GM21360 (cell line): ENCODE data around the gene SMYD3.

Experiments used
- ATAC-seq: cut with Tn5 transposase; IDR thresholded peaks from one replicate; pipeline ENCODE4 v1.9.1; 2021; ENCODE audit warnings: mild to moderate bottlenecking, moderate library complexity; ENCODE audit not compliant: unreplicated experiment

The SMYD3 gene

GRCh38 chr1:246221485-246222255 is 285.4 kb downstream of the SMYD3 start:
- ATAC-seq, result no peak

- no peak for ATAC-seq
These were observed 286.5 kb downstream of the SMYD3 start for GRCh38 chr1:246220495-246221065.

- ATAC-seq, result no peak
These were observed 287.5 kb downstream of the SMYD3 start for GRCh38 chr1:246219508-246220030.

GRCh38 chr1:246218686-246219085 is 288.4 kb downstream of the SMYD3 start:
- no peak for ATAC-seq

- ATAC-seq, result no peak
These were observed 290.2 kb downstream of the SMYD3 start for GRCh38 chr1:246216906-246217305.

GRCh38 chr1:246215510-246215903 is 291.6 kb downstream of the SMYD3 start:
- no peak for ATAC-seq

GRCh38 chr1:246214708-246215509 is 292.2 kb downstream of the SMYD3 start:
- ATAC-seq, result peak; percentile 98

- no peak for ATAC-seq
These were observed 293.1 kb downstream of the SMYD3 start for GRCh38 chr1:246213947-246214346.

- no peak for ATAC-seq
These were observed 293.6 kb downstream of the SMYD3 start for GRCh38 chr1:246213502-246213901.

GRCh38 chr1:246213036-246213435 is 294.0 kb downstream of the SMYD3 start:
- no peak for ATAC-seq

GRCh38 chr1:246212013-246212412 is 295.1 kb downstream of the SMYD3 start:
- ATAC-seq, result no peak

- ATAC-seq, result no peak
These were observed 296.3 kb downstream of the SMYD3 start for GRCh38 chr1:246210756-246211155.

GRCh38 chr1:246208105-246208504 is 299.0 kb downstream of the SMYD3 start:
- ATAC-seq, result no peak

GRCh38 chr1:246203180-246203579 is 303.9 kb downstream of the SMYD3 start:
- ATAC-seq, result no peak

- no peak for ATAC-seq
These were observed 306.3 kb downstream of the SMYD3 start for GRCh38 chr1:246200738-246201137.

GRCh38 chr1:246200225-246200624 is 306.9 kb downstream of the SMYD3 start:
- ATAC-seq, result no peak

- ATAC-seq, result no peak
These were observed 307.9 kb downstream of the SMYD3 start for GRCh38 chr1:246199086-246199645.

GRCh38 chr1:246198115-246198816 is 308.8 kb downstream of the SMYD3 start:
- no peak for ATAC-seq

- ATAC-seq, result no peak
These were observed 310.0 kb downstream of the SMYD3 start for GRCh38 chr1:246197076-246197475.

GRCh38 chr1:246195296-246195695 is 311.8 kb downstream of the SMYD3 start:
- ATAC-seq, result no peak

GRCh38 chr1:246193537-246193936 is 313.5 kb downstream of the SMYD3 start:
- no peak for ATAC-seq
